Daoy (cell line): ENCODE data around the gene NADSYN1. TPM values are rescaled to one million over a fixed set of nuclear protein-coding genes. Genes with fewer than 3 reads are reported as not detected.
"Not testable (repeated sequence)": the region's sequence is repeated elsewhere in the genome, so short reads cannot be mapped to it uniquely, and the experiment has no call there.

Experiments used
- DNase-seq: peaks from one replicate; pipeline ENCODE4 v3.0.0-alpha.2; 2015; ENCODE audit warnings: low read depth
- total RNA-seq: library from RNA; depleted of rRNA; stranded (reverse); fragments of >200 nt; shearing (Covaris generic); gene quantifications from 2 replicates; pipeline ENCODE4 v1.2.3, GENCODE V29; 2014

The NADSYN1 gene
- total RNA-seq, 1 experiment from 2014 or later: 21.1 TPM

DNA sequence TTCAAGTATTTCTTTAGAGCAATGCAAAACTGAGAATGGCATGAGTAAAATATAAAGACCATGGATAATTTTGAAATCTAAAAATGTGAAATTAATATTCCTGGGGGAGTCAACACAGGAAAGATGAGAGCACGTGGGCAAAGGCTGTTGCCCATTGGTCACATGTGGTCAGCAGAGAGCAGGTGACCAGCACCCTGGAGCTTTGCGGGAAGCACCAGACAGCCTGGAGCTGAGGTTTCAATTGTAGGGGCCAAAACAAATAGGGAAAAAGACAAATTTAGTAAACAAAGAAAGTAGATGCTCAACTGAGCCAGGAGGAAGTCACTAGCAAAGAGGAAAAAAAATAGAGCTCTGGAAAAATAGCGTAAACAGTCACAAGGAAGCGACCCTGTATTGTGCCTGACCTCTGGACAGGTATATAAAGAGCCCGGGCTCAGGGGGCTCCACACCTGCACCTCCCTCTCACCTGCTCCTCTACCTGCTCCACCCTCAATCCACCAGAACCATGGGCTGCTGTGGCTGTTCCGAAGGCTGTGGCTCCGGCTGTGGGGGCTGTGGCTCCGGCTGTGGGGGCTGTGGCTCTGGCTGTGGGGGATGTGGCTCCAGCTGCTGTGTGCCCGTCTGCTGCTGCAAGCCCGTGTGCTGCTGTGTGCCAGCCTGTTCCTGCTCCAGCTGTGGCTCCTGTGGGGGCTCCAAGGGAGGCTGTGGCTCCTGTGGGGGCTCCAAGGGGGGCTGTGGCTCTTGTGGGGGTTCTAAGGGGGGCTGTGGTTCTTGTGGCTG is 74.0 kb downstream of the NADSYN1 start, which contains the start of gene KRTAP5-7:
Gene KRTAP5-7 (plus strand): TSS at position 472 of the 780 bp plus-strand sequence. CDS start 34 bp downstream, at position 506.
- not testable (repeated sequence) for DNase-seq

DNA sequence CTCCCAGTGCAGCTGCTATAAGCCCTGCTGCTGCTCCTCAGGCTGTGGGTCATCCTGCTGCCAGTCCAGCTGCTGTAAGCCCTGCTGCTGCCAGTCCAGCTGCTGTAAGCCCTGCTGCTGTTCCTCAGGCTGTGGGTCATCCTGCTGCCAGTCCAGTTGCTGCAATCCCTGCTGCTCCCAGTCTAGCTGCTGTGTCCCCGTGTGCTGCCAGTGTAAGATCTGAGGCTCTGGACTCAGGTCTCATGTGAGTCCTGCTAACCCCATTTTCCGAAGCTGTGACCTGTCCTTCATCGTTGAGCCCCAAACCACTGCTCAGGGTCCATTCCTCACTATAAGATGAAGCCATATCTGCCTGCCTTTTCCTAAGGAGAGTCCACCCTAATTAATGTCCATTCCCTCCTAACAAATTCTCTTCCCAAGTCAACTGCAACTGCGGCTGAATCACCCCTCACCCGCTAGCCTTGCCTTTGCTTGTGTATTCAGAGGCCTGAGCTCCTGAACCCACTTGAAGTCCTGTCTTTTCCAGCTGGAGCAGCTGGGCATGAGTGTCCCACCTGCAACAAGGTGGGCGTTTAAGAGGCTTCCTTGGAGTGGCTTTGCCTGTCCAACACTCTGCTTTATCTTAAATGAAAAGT is 74.7 kb downstream of the NADSYN1 start:
- no peak for DNase-seq

DNA sequence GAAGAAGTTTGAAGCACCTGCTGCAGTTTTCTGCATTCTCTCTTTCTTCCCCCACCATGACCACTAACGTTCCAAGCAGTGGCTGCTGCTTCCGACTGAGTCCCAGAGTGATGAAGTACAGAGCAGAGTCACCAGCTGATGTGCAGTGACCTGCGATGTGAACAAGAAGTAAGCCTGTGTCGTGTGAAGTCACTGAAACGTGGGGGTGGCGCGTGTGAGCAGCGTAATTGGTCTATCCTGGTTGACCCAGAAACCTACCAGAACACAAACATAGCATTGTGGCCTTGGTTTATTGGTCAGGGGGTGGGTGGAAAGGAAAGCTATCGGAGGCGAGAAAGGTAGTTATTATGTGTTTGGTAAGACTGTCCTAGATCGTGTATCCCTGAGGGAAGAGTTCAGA is 77.6 kb downstream of the NADSYN1 start:
- DNase-seq: no peak

DNA sequence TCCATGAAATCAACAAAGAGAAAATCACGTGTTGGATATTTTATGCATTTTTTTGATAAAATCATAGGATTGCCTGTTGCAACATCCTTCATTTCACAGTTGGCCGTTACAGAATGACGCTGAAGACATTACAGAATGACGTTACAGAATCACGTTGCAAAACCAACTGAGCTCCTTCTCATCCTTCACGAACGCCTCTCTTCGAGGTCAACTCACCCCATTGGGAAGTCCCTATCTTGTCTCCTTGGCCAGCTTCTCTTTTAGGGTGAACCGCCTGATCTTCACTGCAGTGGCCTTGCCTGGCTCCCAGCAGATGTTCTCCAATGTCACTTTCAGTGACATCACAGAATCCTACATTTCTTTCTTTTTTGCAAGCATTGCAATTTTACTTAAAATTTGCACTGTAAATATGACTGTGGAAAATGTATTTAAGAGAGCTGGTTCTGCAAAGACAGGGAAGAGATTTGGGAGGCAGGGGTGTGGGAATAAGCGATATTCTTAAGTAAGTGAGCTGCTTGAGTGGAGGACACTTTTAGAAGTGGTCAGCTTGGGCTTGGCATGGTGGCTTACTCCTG is 79.1 kb downstream of the NADSYN1 start:
- DNase-seq: no peak

DNA sequence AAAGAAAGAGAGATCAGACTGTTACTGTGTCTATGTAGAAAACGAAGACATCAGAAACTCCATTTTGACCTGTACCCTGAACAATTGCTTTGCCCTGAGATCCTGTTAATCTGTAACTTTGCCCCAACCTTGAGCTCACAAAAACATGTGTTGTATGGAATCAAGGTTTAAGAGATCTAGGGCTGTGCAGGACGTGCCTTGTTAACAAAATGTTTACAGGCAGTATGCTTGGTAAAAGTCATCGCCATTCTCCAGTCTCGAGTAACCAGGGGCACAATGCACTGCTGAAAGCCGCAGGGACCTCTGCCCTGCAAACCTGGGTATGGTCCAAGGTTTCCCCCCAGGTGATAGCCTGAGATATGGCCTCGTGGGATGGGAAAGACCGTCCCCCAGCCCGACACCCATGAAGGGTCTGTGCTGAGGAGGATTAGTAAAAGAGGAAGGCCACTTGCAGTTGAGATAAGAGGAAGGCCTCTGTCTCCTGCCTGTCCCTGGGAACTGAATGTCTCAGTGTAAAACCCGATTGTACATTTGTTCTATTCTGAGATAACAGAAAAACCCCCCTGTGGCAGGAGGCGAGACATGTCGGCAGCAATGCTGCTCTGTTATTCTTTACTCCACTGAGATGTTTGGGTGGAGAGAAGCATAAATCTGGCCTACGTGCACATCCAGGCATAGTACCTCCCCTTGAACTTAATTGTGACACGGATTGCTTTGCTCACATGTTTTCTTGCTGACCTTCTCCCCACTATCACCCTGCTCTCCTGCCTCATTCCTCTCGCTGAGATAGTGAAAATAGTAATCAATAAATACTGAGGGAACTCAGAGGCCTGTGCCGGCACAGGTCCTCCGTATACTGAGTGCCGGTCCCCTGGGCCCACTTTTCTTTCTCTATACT is 82.0 kb downstream of the NADSYN1 start:
- DNase-seq: not testable (repeated sequence)

DNA sequence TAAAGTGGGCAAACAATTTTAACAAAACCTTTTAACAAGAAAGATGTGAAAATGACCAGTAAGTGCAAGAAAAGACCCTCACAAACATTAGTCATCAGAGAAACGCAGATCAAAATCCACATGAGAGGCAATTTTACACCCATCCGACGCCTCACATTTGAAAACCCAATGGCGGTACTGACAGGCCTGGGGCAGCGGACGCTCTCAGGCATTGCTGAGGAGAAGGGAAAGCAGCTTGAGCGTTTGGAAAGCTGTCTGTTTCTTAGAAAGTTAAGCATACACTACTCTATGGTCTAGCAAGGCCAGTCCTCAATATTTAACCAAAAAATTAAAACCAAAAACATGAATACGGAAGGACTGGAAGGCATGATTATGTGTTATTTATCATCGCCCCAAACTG is 82.8 kb downstream of the NADSYN1 start:
- no peak for DNase-seq

DNA sequence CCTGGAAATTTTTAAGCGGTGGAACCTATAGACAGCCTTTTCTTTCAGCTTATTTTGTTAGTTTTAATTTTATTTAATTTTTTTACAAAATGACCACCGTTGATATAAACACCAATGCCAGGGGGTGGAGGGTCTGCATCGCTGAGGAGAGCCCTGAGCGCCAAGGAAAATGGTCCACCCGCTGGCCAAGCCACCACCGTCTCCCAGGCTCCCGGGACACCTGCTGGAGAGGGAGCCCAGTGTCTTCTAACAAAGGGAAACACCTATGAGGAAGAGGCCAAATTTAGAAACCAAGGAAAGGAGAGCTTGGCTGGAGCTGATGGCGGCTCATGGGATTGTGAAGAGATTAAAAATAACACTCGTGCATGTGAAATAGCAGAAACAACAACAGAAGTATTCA is 84.5 kb downstream of the NADSYN1 start:
- DNase-seq: no peak

DNA sequence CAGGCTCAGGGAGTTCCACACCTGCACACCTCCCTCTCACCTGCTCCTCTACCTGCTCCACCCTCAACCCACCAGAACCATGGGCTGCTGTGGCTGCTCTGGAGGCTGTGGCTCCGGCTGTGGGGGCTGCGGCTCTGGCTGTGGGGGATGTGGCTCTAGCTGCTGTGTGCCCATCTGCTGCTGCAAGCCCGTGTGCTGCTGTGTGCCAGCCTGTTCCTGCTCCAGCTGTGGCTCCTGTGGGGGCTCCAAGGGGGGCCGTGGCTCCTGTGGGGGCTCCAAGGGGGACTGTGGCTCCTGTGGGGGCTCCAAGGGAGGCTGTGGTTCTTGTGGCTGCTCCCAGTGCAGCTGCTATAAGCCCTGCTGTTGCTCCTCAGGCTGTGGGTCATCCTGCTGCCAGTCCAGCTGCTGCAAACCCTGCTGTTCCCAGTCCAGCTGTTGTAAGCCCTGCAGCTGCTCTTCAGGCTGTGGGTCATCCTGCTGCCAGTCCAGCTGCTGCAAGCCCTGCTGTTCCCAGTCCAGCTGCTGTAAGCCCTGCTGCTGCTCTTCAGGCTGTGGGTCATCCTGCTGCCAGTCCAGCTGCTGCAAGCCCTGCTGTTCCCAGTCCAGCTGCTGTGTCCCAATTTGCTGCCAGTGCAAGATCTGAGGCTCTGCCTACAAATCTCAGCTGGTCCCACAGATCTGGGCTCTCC is 85.1 kb downstream of the NADSYN1 start, which contains the start of gene KRTAP5-8:
Gene KRTAP5-8 (plus strand): TSS at position 49 of the 689 bp plus-strand sequence. CDS start 31 bp downstream, at position 80.
- not testable (repeated sequence) for DNase-seq

DNA sequence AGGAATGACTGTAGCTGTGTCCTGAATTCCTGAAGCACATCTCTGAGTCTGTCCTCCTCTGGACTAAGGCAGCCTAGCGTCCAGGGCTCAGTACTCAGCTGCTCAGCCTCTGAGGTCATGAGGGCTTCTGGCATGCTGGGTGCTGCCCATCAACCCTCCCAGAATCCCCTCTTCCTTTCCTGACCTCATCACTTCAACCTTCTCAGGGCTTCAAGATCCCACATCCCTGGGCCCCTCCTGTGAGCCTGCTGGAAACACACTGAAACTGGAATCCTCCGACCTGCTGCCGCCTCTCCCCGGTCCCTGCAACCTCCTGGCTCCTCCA is 85.6 kb downstream of the NADSYN1 start:
- no peak for DNase-seq

DNA sequence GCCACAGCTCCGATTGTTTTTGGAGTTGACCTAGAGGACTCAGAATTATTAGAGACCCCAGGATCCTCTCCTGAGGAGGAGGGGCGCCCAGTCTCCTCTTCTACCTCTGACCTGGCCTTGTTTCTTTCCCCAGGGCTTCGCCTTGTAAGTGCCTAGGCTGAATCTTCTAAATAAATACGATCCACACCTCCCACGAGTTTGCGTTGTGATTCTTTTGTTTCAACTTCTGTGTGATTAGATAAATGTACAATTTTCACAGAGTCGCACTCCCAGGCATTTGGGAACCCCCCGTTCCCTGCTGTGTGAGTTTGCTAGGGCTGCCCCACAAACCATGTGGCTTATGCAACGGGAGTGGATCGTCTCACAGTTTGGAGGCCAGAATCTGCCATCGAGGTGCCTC is 86.0 kb downstream of the NADSYN1 start:
- DNase-seq: no peak

DNA sequence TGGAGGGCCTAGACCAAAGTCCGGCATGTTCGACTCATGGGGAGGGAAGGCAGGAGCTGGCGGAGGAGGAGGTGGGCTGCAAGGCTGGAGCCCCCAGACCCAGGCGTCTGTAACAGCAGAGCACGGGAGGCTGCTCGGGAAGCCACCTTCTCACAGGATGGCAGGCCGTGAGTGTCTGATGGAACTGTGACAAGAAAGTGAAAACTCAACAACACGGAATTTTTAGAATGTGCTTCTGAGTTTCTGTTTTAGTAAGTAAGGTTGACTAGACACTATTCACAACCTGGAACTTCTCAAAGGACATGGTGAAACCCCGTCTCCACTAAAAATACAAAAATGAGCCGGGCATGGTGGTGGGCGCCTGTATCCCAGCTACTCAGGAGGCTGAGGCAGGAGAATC is 87.0 kb downstream of the NADSYN1 start:
- not testable (repeated sequence) for DNase-seq

DNA sequence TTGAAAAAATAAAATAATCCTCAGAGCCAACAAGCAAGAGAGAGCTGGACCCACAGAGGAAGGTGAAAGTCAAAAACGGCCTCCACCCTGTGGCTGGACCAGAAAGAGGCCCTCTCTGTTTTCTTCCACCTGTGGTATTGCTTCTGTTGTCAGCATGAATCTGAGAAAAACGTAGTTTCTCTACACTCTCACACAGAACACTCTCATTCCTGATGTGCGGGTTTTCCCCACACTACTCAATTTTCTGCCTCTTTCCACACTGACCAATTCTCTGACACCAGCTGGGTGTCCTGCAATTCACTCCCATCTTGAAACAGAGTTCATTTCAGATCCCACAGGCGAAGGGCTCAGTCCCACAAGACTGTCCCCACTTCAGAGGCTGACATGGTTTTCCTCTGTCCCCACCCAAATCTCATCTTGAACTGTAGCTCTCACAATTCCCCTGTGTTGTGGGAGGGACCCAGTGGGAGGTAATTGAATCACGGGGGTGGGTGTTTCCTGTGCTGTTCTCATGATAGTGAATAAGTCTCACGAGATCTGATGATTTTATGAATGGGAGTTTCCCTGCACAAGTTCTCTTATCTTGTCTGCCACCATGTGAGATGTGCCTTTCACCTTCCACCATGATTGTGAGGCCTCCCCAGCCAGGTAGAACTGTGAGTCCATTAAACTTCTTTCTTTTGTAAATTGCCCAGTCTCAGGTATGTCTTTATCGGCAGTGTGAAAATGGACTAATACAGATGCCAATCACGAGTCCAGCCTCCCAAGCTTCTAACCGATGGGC is 87.7 kb downstream of the NADSYN1 start:
- DNase-seq: not testable (repeated sequence)

DNA sequence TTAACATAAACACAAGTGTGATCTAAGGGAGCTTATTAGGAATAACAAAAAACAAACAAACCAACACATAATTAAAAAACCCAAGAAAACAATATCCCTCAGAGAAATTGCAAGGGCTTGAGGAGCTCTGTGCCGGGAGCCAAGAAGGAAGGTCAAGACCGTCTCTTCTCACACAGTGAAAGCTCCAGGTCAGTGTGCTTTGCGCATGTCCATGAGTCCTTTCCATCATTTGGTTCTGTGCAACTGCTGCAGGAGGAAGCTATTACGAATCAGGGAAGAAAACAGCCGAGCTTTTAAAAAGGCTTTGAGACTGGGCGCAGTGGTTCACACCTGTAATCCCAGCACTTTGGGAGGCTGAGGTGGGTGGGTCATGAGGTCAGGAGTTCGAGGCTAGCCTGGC is 89.4 kb downstream of the NADSYN1 start:
- DNase-seq: no peak

DNA sequence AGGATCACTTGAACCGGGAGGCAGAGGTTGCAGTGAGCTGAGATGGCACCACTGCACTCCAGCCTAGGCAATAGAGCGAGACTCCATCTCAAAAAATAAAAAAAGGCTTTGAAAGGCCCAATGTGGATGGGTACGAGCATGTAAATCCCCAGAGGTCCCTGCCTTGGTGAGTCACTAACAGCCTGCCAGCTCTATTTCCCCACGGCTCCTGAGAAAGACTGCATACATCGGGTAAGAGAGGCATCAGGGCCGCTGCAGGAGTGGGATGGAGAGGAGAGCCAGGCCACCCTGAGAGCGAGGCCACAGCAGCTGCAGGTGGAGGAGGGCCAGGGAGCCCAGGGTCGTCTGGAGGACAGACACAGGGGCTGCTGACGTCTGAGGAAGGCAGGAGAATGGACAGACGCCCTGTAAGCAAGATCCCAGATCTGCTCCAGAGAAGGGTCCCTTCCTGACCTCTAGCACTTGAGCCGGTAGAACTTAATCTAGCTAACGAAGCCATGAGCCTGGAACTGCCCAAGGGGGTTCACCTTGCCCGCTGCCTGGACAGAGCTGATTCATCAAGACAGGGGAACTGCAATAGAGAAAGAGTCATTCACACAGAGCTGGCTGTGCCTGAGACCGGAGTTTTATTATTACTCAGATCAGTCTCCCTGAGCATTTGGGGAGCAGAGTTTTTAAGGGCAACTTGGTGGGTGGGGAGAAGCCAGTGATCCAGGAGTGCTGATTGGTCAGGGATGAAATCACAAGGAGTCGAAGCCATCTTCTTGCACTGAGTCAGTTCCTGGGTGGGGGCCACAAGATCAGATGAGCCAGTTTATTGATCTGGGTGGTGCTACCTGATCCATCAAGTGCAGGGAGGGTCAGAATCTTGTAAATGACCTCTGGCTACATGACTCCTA is 90.1 kb downstream of the NADSYN1 start:
- DNase-seq: peak; percentile 21

DNA sequence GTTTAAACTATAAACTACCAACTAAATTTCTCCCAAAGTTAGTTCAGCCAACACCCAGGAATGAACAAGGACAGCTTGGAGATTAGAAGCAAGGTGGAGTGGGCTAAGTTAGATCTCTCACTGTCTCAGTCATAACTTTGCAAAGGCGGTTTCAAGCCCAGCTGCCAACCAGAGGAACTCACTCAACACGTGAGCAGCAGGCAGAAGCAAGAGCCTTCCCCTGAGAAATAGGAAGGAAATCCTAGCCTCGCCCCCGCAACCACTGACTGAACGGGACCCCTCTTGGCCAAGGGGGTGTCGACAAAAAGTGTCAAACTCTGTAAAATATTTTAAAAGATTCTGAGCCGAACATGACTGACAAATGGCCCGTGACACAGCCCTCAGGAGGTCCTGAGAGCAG is 90.9 kb downstream of the NADSYN1 start:
- DNase-seq: no peak

DNA sequence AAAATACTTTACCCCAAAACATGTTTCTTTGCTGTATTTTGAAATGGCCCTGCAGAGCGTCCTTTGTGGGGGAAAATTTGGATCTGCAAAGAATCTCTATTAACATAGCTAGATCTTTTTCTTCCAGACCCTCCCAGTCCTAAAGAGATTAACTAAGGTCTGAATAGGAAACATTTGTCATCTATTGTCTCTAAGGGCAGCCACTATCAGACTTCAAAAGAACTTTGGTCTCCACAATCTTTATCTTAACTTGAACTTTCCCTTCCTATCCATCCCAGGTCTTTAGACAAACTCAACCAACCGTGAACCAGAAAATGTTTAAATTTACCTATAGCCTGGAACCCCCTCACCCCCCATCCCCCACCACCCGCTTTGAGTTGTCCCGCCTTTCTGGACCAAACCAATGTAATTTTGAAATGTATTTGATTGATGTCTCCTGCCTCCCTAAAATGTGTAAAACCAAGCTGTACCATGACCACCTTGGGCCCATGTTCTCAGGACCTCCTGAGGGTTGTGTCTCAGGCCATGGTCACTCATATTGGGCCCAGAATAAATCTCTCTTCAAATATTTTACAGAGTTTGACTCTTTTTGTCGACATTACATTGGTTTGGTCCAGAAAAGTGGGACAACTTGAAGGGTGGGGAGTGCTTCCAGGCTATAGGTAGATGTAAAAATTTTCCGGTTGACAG is 91.7 kb downstream of the NADSYN1 start:
- DNase-seq: no peak

DNA sequence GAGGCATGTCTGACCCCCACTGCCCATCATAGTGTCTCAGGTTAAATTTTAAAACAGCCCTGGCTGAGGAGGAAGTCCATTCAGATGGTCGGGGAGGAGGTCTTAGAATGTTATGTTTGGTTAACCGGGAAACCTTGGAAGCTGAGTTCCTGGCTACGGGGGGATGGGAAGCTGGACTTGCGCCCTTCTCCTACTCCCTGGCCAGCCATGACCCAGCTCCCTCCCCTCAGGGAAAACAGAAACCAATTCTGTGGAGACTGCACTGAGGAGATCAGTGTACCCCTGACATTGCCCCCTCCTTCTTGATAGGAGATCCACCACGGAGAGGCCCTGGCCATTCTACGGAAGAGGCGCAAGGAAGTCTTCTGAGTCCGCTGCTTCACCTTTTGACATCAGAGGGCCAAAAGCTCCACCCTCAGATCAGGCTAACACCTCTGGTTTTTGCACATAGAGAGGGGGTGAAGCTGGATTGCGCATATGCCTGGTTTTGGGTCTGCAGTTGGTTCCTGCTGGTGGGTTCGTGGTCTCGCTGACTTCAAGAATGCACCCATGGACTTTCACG is 92.5 kb downstream of the NADSYN1 start:
- DNase-seq: no peak

DNA sequence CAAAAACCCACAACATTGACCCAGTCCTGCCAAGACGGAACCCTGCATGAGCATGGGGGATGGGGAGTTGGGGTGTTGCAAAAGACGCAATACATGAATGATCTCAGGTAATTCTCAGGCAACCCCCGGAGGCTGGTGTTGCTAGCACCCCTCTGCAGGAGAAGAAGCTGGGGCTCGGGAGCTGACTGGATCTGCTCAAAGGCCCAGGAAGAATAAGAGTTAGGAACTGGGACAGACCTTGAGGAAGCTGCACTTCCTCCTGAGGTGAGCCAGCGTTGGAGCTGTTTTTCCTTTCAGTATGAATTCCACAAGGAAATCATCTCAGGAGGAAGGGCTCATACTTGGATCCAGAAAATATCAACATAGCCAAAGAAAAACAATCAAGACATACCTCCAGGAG is 95.1 kb downstream of the NADSYN1 start, which contains the start of gene KRTAP5-9:
Gene KRTAP5-9 (plus strand): TSS at position 301 of the 400 bp plus-strand sequence. CDS start 238 bp downstream, outside the sequence.
- DNase-seq: no peak
